ENCODE results near the gene TPRX2.

- TF ChIP-seq POLR2A (IDR thresholded peaks at IDR 0.05; ENCODE audit: borderline replicate concordance, extremely low read depth, insufficient read depth, insufficient read length): no peak
- TF ChIP-seq, protein P1, sequence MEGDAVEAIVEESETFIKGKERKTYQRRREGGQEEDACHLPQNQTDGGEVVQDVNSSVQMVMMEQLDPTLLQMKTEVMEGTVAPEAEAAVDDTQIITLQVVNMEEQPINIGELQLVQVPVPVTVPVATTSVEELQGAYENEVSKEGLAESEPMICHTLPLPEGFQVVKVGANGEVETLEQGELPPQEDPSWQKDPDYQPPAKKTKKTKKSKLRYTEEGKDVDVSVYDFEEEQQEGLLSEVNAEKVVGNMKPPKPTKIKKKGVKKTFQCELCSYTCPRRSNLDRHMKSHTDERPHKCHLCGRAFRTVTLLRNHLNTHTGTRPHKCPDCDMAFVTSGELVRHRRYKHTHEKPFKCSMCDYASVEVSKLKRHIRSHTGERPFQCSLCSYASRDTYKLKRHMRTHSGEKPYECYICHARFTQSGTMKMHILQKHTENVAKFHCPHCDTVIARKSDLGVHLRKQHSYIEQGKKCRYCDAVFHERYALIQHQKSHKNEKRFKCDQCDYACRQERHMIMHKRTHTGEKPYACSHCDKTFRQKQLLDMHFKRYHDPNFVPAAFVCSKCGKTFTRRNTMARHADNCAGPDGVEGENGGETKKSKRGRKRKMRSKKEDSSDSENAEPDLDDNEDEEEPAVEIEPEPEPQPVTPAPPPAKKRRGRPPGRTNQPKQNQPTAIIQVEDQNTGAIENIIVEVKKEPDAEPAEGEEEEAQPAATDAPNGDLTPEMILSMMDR (IDR thresholded peaks at IDR 0.05 in 2 of 3, conservative IDR thresholded peaks at IDR 0.05 in 1 of 3; ENCODE audit: borderline replicate concordance in 1 of 3, insufficient read depth in 1 of 3, low read depth in 2 of 3, low read length in 2 of 3): no peak
- TF ChIP-seq RAD21 (IDR thresholded peaks at IDR 0.05; ENCODE audit: low read depth): no peak
- TF ChIP-seq ZBTB33 (IDR thresholded peaks at IDR 0.05; ENCODE audit: extremely low read depth, insufficient replicate concordance, low read length): no peak
- TF ChIP-seq EZH2phosphoT487 (IDR thresholded peaks at IDR 0.05; ENCODE audit: borderline replicate concordance): no peak
- no peak for TF ChIP-seq JUND (IDR thresholded peaks at IDR 0.05)
- TF ChIP-seq FOSL1 (IDR thresholded peaks at IDR 0.05; ENCODE audit: low read depth): no peak
- no peak for TF ChIP-seq POLR2AphosphoS5 (IDR thresholded peaks at IDR 0.05; ENCODE audit: low read depth, low read length)
- TF ChIP-seq CEBPB (IDR thresholded peaks at IDR 0.05; ENCODE audit: low read depth): no peak
- TF ChIP-seq, protein P2, sequence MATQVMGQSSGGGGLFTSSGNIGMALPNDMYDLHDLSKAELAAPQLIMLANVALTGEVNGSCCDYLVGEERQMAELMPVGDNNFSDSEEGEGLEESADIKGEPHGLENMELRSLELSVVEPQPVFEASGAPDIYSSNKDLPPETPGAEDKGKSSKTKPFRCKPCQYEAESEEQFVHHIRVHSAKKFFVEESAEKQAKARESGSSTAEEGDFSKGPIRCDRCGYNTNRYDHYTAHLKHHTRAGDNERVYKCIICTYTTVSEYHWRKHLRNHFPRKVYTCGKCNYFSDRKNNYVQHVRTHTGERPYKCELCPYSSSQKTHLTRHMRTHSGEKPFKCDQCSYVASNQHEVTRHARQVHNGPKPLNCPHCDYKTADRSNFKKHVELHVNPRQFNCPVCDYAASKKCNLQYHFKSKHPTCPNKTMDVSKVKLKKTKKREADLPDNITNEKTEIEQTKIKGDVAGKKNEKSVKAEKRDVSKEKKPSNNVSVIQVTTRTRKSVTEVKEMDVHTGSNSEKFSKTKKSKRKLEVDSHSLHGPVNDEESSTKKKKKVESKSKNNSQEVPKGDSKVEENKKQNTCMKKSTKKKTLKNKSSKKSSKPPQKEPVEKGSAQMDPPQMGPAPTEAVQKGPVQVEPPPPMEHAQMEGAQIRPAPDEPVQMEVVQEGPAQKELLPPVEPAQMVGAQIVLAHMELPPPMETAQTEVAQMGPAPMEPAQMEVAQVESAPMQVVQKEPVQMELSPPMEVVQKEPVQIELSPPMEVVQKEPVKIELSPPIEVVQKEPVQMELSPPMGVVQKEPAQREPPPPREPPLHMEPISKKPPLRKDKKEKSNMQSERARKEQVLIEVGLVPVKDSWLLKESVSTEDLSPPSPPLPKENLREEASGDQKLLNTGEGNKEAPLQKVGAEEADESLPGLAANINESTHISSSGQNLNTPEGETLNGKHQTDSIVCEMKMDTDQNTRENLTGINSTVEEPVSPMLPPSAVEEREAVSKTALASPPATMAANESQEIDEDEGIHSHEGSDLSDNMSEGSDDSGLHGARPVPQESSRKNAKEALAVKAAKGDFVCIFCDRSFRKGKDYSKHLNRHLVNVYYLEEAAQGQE (IDR thresholded peaks at IDR 0.05; ENCODE audit: low read depth): no peak
Measured at GRCh38 chr19:47861630-47862029, 2.6 kb downstream of the TPRX2 start.
